ENCODE results near the gene RAB8B. TPM values are rescaled to one million over a fixed set of nuclear protein-coding genes. Genes with fewer than 3 reads are reported as not detected.
A peak's percentile ranks its signal among the peaks of the same experiment; 100 is the strongest.

Gene RAB8B
- total RNA-seq, 1 experiment from 2014 or later = 33.8 TPM

DNA sequence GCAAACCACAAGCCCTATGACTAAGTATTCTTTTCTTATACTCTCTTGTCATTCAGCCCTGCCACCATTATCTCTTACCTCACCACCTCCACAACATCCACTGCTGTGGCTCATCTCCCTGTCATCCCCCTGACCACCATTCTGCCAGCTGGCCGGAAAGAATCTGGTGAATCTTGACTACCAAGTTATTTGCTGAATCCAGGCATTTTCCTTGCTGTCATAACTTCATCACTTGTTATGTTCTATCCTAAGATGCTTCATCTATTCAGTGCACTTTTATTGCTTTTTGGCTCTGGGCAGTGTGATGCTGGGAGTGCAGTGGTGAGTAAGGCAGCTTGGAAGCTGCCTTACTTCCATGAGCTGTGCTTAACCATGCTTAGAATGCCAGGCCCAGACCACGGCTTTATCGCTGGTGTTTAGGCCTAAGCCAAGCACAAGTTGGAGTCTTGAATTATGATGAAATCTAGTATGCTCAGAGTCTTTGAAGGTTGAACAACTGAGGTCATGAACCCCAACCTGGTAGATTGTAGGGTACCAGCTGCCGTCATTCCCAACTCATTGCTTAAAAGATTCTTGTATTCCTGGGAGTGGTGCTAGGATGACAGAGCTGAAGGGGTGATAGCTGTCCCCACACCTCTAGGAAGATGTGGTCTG lies 61.0 kb downstream of the RAB8B start:
- Histone ChIP-seq H4K8ac (replicated peaks; ENCODE audit: insufficient read length, low read depth, low read length) (no peak overlapping the region), H2BK20ac (ENCODE audit: low read depth, low read length, poor library complexity, severe bottlenecking) (no peak overlapping the region), H3K27ac (ENCODE audit: insufficient read length, low read depth, low read length) (no peak overlapping the region), H4K20me1 (ENCODE audit: control insufficient read depth, insufficient read depth, insufficient read length) (no peaks in the 10 kb centered on the region), H4K91ac (ENCODE audit: insufficient read length, low read depth, low read length) (no peak overlapping the region), H2BK120ac (ENCODE audit: low read depth, low read length, poor library complexity, severe bottlenecking) (no peak overlapping the region), H3K4me1 (ENCODE audit: insufficient read depth, low read length) (no peaks in the 10 kb centered on the region), H2BK5ac (ENCODE audit: insufficient read length, low read length) (no peak overlapping the region), H3K4me2 (ENCODE audit: insufficient read depth, insufficient read length, low read length) (no peak overlapping the region), H3K79me1 (ENCODE audit: insufficient read depth, low read depth, low read length, poor library complexity, severe bottlenecking) (no peaks in the 10 kb centered on the region), H3K9me3 (ENCODE audit: control insufficient read depth, low read depth, low read length) (no peaks in the 10 kb centered on the region), H2BK15ac (ENCODE audit: low read depth, low read length) (no peak overlapping the region), H3K27me3 (ENCODE audit: insufficient read depth, low read length) (no peaks in the 10 kb centered on the region), H2AFZ (ENCODE audit: low read length) (no peak overlapping the region), H3K23me2 (ENCODE audit: insufficient read length, low read depth, low read length, poor library complexity, severe bottlenecking) (no peaks in the 10 kb centered on the region), H3K56ac (ENCODE audit: insufficient read length, low read depth, low read length) (no peak overlapping the region), H3K23ac (ENCODE audit: insufficient read length, low read depth, low read length) (no peak overlapping the region), H3T11ph (ENCODE audit: low read length) (no peak overlapping the region), H3K4ac (ENCODE audit: low read depth, low read length) (no peak overlapping the region), H2AK5ac (ENCODE audit: insufficient read length, low read length) (no peak overlapping the region), H3K14ac (ENCODE audit: insufficient read depth, low read length) (no peak overlapping the region), H3K18ac (ENCODE audit: insufficient read length, low read depth, low read length) (no peak overlapping the region), H3K79me2 (ENCODE audit: insufficient read depth, low read length) (no peaks in the 10 kb centered on the region), H4K5ac (ENCODE audit: insufficient read length, low read depth, low read length) (no peak overlapping the region), H3K9ac (ENCODE audit: extremely low read depth, insufficient read length, low read length) (no peak overlapping the region), H2BK12ac (ENCODE audit: insufficient read length, low read depth, low read length) (no peak overlapping the region)
- no peaks in the 10 kb centered on the region for H3K27me3 Mint-ChIP-seq (ENCODE audit: low read depth)
- H3K4me1 Mint-ChIP-seq = peaks cover 6 to 7% of the 10 kb centered on the region in 2 experiments
- no peaks in the 10 kb centered on the region for H3K9me3 Mint-ChIP-seq
- DNase-seq = no peak
- peaks cover 10 to 27% (median 18%) of the 10 kb centered on the region in 3 experiments for H3K36me3 Mint-ChIP-seq (ENCODE audit: insufficient read depth in 1 of 3, low read depth in 3 of 3)
- H3K27ac Mint-ChIP-seq = peak overlapping the region in 1 of 3 experiments; percentile 25; a peak in 3 of 7 replicates
- no CpG with 5 or more reads among the region's 4 CpGs for WGBS (ENCODE audit: extremely low coverage, insufficient read length, low lambda C conversion rate)
- H3K4me3 Mint-ChIP-seq = no peak overlapping the region
- TF ChIP-seq, protein P1, sequence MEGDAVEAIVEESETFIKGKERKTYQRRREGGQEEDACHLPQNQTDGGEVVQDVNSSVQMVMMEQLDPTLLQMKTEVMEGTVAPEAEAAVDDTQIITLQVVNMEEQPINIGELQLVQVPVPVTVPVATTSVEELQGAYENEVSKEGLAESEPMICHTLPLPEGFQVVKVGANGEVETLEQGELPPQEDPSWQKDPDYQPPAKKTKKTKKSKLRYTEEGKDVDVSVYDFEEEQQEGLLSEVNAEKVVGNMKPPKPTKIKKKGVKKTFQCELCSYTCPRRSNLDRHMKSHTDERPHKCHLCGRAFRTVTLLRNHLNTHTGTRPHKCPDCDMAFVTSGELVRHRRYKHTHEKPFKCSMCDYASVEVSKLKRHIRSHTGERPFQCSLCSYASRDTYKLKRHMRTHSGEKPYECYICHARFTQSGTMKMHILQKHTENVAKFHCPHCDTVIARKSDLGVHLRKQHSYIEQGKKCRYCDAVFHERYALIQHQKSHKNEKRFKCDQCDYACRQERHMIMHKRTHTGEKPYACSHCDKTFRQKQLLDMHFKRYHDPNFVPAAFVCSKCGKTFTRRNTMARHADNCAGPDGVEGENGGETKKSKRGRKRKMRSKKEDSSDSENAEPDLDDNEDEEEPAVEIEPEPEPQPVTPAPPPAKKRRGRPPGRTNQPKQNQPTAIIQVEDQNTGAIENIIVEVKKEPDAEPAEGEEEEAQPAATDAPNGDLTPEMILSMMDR (conservative IDR thresholded peaks at IDR 0.05) = no peak

Data from H9 (cell line).